ENCODE measurements around the gene ADAMTS9.
A peak's percentile ranks its signal among the peaks of the same experiment; 100 is the strongest.

ADAMTS9 gene

DNA sequence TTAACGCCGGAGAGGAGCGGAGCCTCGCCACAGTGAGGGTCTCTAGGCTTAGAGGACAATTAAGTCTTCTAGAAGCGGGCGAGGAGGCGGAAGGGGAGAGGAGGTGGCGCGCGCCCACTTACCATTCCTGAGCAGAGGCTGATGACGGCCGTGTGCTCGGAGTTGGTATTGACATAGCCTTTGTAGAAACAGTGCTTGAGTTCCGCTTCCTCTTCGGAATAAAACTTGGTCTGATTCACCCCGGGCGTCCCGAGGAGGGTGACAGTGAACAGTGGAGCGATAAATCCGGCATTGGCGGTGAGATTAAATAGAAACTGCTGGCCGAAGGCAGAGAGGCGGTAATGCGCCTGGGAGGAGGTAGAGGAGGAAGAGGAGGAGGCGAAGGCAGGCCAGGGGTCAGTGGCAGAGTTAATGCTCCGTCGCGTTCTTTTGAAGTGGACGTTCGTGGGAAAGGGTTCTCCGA is 1.3 kb downstream of the ADAMTS9 start:
- Histone ChIP-seq H3K9ac (ENCODE audit: low read length in 5 of 5) (peak overlapping the region; percentile 79 to 94 (median 88)), H3K36me3 (ENCODE audit: control insufficient read depth in 5 of 5, insufficient read depth in 5 of 5, low read length in 5 of 5) (peaks cover 0 to 12% (median 0%) of the 10 kb centered on the region in 5 donors), H3K27me3 (ENCODE audit: control insufficient read depth in 5 of 5, insufficient read depth in 4 of 5, low read length in 5 of 5) (no peaks in the 10 kb centered on the region), H3K27ac (ENCODE audit: low read depth, low read length) (peak overlapping the region; percentile 97), H3K4me3 (ENCODE audit: low read depth in 1 of 5, low read length in 5 of 5) (peak overlapping the region; percentile 92 to 98 (median 93)), H3K9me3 (ENCODE audit: control insufficient read depth in 5 of 5, low read length in 5 of 5) (no peaks in the 10 kb centered on the region), H3K4me1 (ENCODE audit: control insufficient read depth in 5 of 5, insufficient read depth in 5 of 5, low read length in 5 of 5) (peaks cover 2 to 47% (median 42%) of the 10 kb centered on the region in 5 donors)

DNA sequence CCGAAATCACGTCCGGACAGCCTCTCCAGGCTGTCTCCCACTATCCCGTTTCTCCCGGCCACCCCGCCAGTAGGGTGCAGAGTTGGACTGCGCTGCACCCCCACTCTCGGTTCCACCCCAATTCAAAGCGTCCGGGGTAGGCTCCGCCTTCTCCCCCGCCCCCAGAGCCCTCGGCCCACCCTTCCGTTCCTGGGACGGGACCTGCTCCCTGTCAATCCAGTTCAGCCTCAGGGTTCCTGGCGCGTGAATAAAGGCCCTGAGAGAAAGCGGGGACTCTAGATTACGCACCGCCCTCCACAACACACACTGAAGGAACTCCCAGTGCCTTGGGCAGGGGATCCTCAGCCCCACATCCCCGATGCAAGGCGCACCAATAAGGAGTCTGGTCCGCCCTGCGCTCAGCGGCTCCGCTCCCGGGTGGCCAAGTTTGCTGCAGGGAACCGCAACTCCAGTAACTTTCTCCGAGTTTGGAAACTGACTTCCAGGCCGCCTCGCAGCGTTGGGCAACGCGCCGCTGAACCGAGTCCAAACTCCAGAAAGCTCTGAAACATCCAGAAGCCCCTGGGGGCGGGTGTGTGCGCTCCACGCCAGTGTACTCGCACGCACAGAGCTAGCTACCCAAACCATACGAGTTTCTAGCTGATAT is 1.9 kb downstream of the ADAMTS9 start:
- Histone ChIP-seq H3K4me3 (ENCODE audit: low read depth in 1 of 5, low read length in 5 of 5) (peak overlapping the region; percentile 92 to 98 (median 93)), H3K27me3 (ENCODE audit: control insufficient read depth in 5 of 5, insufficient read depth in 4 of 5, low read length in 5 of 5) (no peaks in the 10 kb centered on the region), H3K9ac (ENCODE audit: low read length in 5 of 5) (peak overlapping the region; percentile 79 to 94 (median 88)), H3K36me3 (ENCODE audit: control insufficient read depth in 5 of 5, insufficient read depth in 5 of 5, low read length in 5 of 5) (peaks cover 0 to 15% (median 2%) of the 10 kb centered on the region in 5 donors), H3K27ac (ENCODE audit: low read depth, low read length) (peak overlapping the region; percentile 97), H3K9me3 (ENCODE audit: control insufficient read depth in 5 of 5, low read length in 5 of 5) (no peaks in the 10 kb centered on the region), H3K4me1 (ENCODE audit: control insufficient read depth in 5 of 5, insufficient read depth in 5 of 5, low read length in 5 of 5) (peaks cover under 1 to 47% (median 41%) of the 10 kb centered on the region in 5 donors)

DNA sequence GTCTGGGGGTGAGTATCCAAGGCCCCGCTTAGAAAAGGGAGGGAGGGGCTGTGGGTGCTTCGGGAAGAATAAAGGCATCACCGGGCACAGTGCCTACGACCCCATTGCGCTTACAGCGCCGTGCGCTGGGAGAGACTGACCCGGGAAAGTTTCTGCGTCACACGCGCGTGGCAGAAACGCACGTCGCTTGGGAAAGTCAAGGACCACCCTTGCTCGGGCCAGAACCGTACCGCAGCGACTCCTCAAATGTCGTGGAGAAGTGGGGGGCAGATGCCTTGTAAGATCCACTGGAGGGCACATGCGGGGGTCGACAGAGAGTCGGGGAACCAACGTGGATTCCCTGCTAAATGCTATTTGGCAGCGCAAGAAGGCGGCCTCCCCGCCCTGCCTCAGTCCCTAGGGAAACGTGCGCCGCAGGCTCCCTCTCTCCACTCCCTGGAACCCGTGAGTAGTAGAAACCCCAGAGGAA is 2.4 kb downstream of the ADAMTS9 start:
- Histone ChIP-seq H3K9me3 (ENCODE audit: control insufficient read depth in 5 of 5, low read length in 5 of 5) (no peaks in the 10 kb centered on the region), H3K4me3 (ENCODE audit: low read depth in 1 of 5, low read length in 5 of 5) (peak overlapping the region; percentile 92 to 98 (median 93)), H3K27ac (ENCODE audit: low read depth, low read length) (peak overlapping the region; percentile 97), H3K36me3 (ENCODE audit: control insufficient read depth in 5 of 5, insufficient read depth in 5 of 5, low read length in 5 of 5) (peaks cover 3 to 21% (median 7%) of the 10 kb centered on the region in 5 donors), H3K9ac (ENCODE audit: low read length in 5 of 5) (peak overlapping the region; percentile 79 to 94 (median 83)), H3K4me1 (ENCODE audit: control insufficient read depth in 5 of 5, insufficient read depth in 5 of 5, low read length in 5 of 5) (peaks cover 0 to 47% (median 41%) of the 10 kb centered on the region in 5 donors), H3K27me3 (ENCODE audit: control insufficient read depth in 5 of 5, insufficient read depth in 4 of 5, low read length in 5 of 5) (no peaks in the 10 kb centered on the region)

GRCh38 chr3:64684715-64685261 is 3.0 kb downstream of the ADAMTS9 start:
- Histone ChIP-seq H3K9ac (ENCODE audit: low read length in 5 of 5) (peak overlapping the region; percentile 79 to 94 (median 83)), H3K4me1 (ENCODE audit: control insufficient read depth in 5 of 5, insufficient read depth in 5 of 5, low read length in 5 of 5) (peaks cover 0 to 47% (median 41%) of the 10 kb centered on the region in 5 donors), H3K4me3 (ENCODE audit: low read depth in 1 of 5, low read length in 5 of 5) (peak overlapping the region; percentile 92 to 98 (median 93)), H3K36me3 (ENCODE audit: control insufficient read depth in 5 of 5, insufficient read depth in 5 of 5, low read length in 5 of 5) (peaks cover 5 to 27% (median 12%) of the 10 kb centered on the region in 5 donors), H3K27ac (ENCODE audit: low read depth, low read length) (peak overlapping the region; percentile 97), H3K27me3 (ENCODE audit: control insufficient read depth in 5 of 5, insufficient read depth in 4 of 5, low read length in 5 of 5) (no peaks in the 10 kb centered on the region), H3K9me3 (ENCODE audit: control insufficient read depth in 5 of 5, low read length in 5 of 5) (no peaks in the 10 kb centered on the region)

DNA sequence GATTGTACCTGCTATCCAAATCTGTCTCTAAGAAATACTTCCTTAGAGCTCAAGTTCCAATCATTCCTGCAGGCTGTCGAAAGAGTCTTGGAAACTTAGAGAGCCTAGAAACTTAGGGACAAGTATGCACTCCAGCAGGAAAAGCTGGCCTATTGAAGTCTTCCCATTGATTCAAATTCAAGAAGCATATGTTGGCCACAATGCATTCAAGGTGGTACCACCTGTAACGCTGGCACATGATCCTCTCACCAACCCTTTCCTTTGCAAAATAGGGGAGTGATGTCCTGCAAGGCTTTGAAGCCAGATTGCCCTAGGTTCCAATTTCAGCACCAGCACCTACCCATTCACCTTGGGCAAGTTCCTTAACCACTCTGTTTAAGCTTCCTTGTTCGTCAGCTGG is 6.0 kb downstream of the ADAMTS9 start:
- peaks cover 19 to 55% (median 27%) of the 10 kb centered on the region in 5 donors for H3K36me3 ChIP-seq (ENCODE audit: control insufficient read depth in 5 of 5, insufficient read depth in 5 of 5, low read length in 5 of 5)
- H3K27ac ChIP-seq (ENCODE audit: low read depth, low read length), result no peak overlapping the region
- no peak overlapping the region for H3K9ac ChIP-seq (ENCODE audit: low read length in 5 of 5)
- H3K4me3 ChIP-seq (ENCODE audit: low read depth in 1 of 5, low read length in 5 of 5), result no peak overlapping the region
- H3K9me3 ChIP-seq (ENCODE audit: control insufficient read depth in 5 of 5, low read length in 5 of 5), result no peaks in the 10 kb centered on the region
- peaks cover 0 to 46% (median 33%) of the 10 kb centered on the region in 5 donors for H3K4me1 ChIP-seq (ENCODE audit: control insufficient read depth in 5 of 5, insufficient read depth in 5 of 5, low read length in 5 of 5)
- no peaks in the 10 kb centered on the region for H3K27me3 ChIP-seq (ENCODE audit: control insufficient read depth in 5 of 5, insufficient read depth in 4 of 5, low read length in 5 of 5)

- Histone ChIP-seq H3K9me3 (ENCODE audit: control insufficient read depth in 5 of 5, low read length in 5 of 5) (no peaks in the 10 kb centered on the region), H3K27me3 (ENCODE audit: control insufficient read depth in 5 of 5, insufficient read depth in 4 of 5, low read length in 5 of 5) (no peaks in the 10 kb centered on the region), H3K36me3 (ENCODE audit: control insufficient read depth in 5 of 5, insufficient read depth in 5 of 5, low read length in 5 of 5) (peaks cover 22 to 60% (median 29%) of the 10 kb centered on the region in 5 donors), H3K4me3 (ENCODE audit: low read depth in 1 of 5, low read length in 5 of 5) (no peak overlapping the region), H3K4me1 (ENCODE audit: control insufficient read depth in 5 of 5, insufficient read depth in 5 of 5, low read length in 5 of 5) (peaks cover 0 to 46% (median 28%) of the 10 kb centered on the region in 5 donors), H3K27ac (ENCODE audit: low read depth, low read length) (no peak overlapping the region), H3K9ac (ENCODE audit: low read length in 5 of 5) (no peak overlapping the region)
These were observed 6.8 kb downstream of the ADAMTS9 start for GRCh38 chr3:64681015-64681414.

DNA sequence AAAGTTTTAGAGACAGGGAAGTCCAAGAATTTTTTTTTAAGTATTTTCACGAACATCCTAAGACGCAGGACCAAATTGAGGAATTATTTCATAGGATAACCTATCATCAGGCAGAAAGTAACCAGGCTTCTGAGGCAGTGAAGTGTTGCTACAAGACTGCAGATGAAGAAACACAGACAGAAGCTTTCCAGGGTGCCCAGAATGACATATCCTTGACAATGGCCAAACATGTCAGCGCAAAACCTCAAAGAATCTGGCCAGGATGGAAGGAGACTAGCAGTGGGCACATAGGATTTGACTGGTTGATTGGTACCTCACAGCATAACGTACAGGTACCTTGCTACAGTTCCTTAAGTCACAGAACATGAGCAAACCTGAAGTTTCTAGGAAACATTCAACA is 7.5 kb downstream of the ADAMTS9 start:
- Histone ChIP-seq H3K9me3 (ENCODE audit: control insufficient read depth in 5 of 5, low read length in 5 of 5) (no peaks in the 10 kb centered on the region), H3K9ac (ENCODE audit: low read length in 5 of 5) (no peak overlapping the region), H3K27ac (ENCODE audit: low read depth, low read length) (no peak overlapping the region), H3K36me3 (ENCODE audit: control insufficient read depth in 5 of 5, insufficient read depth in 5 of 5, low read length in 5 of 5) (peaks cover 22 to 65% (median 36%) of the 10 kb centered on the region in 5 donors), H3K27me3 (ENCODE audit: control insufficient read depth in 5 of 5, insufficient read depth in 4 of 5, low read length in 5 of 5) (no peaks in the 10 kb centered on the region), H3K4me3 (ENCODE audit: low read depth in 1 of 5, low read length in 5 of 5) (no peak overlapping the region), H3K4me1 (ENCODE audit: control insufficient read depth in 5 of 5, insufficient read depth in 5 of 5, low read length in 5 of 5) (peaks cover 0 to 45% (median 26%) of the 10 kb centered on the region in 5 donors)

DNA sequence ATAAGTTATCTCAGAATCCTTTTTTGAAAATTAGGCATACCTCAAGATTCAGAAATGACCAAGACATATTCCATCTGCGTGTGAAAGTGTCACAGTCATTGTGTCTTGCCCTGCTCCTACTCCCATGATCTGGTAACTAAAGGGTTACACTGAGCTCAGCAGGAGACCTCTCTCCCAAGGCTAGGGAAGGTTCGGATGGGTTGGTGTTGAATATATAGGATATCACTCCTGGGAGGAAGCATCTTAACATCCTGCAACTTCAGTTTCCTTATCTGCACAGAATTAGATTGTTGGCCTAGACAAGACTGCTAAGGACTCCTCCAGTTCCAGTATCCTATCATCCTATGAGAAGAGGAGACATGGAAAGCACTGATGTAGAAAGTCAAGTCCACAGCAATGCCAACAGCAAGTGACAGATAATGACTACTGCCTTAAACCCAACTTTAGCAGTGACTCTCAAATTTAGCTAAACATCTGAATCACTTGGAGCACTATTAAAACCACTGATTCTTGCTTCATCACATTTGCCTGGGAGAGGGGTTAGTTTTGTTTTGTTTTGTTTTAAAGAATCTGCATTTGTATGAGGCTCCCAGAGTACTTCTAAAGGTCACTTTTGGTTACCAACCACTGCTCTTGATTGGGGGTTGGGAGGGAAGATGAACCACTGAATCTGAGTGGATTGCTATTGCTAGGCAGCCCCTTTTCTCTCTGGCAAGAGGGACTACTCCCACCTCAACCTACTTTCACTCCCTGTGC is 9.7 kb downstream of the ADAMTS9 start:
- no peak overlapping the region for H3K4me3 ChIP-seq (ENCODE audit: low read depth in 1 of 5, low read length in 5 of 5)
- no peak overlapping the region for H3K9ac ChIP-seq (ENCODE audit: low read length in 5 of 5)
- H3K9me3 ChIP-seq (ENCODE audit: control insufficient read depth in 5 of 5, low read length in 5 of 5), result no peaks in the 10 kb centered on the region
- peaks cover 22 to 76% (median 38%) of the 10 kb centered on the region in 5 donors for H3K36me3 ChIP-seq (ENCODE audit: control insufficient read depth in 5 of 5, insufficient read depth in 5 of 5, low read length in 5 of 5)
- peaks cover 0 to 37% (median 8%) of the 10 kb centered on the region in 5 donors for H3K4me1 ChIP-seq (ENCODE audit: control insufficient read depth in 5 of 5, insufficient read depth in 5 of 5, low read length in 5 of 5)
- no peaks in the 10 kb centered on the region for H3K27me3 ChIP-seq (ENCODE audit: control insufficient read depth in 5 of 5, insufficient read depth in 4 of 5, low read length in 5 of 5)
- no peak overlapping the region for H3K27ac ChIP-seq (ENCODE audit: low read depth, low read length)

DNA sequence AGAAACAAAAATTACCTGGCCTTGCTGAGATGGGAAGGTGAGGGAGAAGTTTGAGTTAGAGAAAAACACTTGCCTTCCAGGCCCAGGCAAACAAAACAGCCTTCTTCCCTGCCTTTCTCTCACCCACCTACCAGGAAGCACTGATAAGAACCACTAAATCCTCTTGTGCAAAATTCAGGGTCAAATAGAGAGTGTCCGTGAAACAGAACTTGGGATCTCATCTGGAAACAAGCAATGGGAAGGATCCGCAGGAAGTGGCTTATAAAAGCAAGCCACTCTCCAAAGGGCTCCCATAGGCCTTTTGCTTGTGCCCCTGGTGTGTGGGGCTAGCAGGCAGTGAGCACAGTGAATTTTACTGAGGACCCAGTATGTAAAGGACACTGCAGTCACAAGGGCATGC is 11.0 kb downstream of the ADAMTS9 start:
- Histone ChIP-seq H3K4me3 (ENCODE audit: low read depth in 1 of 5, low read length in 5 of 5) (no peak overlapping the region), H3K4me1 (ENCODE audit: control insufficient read depth in 5 of 5, insufficient read depth in 5 of 5, low read length in 5 of 5) (peaks cover 0 to 29% (median 5%) of the 10 kb centered on the region in 5 donors), H3K36me3 (ENCODE audit: control insufficient read depth in 5 of 5, insufficient read depth in 5 of 5, low read length in 5 of 5) (peaks cover 22 to 75% (median 41%) of the 10 kb centered on the region in 5 donors), H3K9ac (ENCODE audit: low read length in 5 of 5) (no peak overlapping the region), H3K27me3 (ENCODE audit: control insufficient read depth in 5 of 5, insufficient read depth in 4 of 5, low read length in 5 of 5) (no peaks in the 10 kb centered on the region), H3K27ac (ENCODE audit: low read depth, low read length) (no peak overlapping the region), H3K9me3 (ENCODE audit: control insufficient read depth in 5 of 5, low read length in 5 of 5) (no peaks in the 10 kb centered on the region)
